Purkinje cell (primary cell): Measurements from ENCODE around the gene MLX. TPM values are rescaled to one million over a fixed set of nuclear protein-coding genes. Genes with fewer than 3 reads are reported as not detected.

Experiments
- polyA plus RNA-seq: library from polyadenylated mRNA; unstranded; fragments of >200 nt; fragmentation: Nextera tagmentation; gene quantifications from 2 replicates; pipeline ENCODE4 v1.2.1, GENCODE V29; 2014

Gene MLX
- polyA plus RNA-seq = 28.0 and 29.9 TPM in 2 replicates

GRCh38 chr17:42566883-42567573 is at the start of gene MLX:
Gene MLX, plus strand, starts transcription at chr17:42567100. Its CDS starts 25 bp downstream, at chr17:42567125.

GRCh38 chr17:42536048-42536371 is 30.9 kb upstream of the MLX start, which contains the start of gene NAGLU:
Gene NAGLU, plus strand, starts transcription at chr17:42536241. Its CDS starts 32 bp downstream, at chr17:42536273.

GRCh38 chr17:42552736-42553135 is 14.2 kb upstream of the MLX start, which contains the start of gene HSD17B1:
Gene HSD17B1, plus strand, starts transcription at chr17:42552923. Its CDS starts 11 bp downstream, at chr17:42552934.

GRCh38 chr17:42561897-42562387 is 5.0 kb upstream of the MLX start, which contains the start of gene COASY:
Gene COASY, plus strand, starts transcription at chr17:42562148. Its CDS starts 475 bp downstream, at chr17:42562623.

GRCh38 chr17:42577532-42578281 is 10.8 kb downstream of the MLX start, which contains the start of gene PSMC3IP:
Gene PSMC3IP, minus strand, starts transcription at chr17:42577729. Its CDS starts 43 bp downstream, at chr17:42577686.

GRCh38 chr17:42609182-42609813 is 42.4 kb downstream of the MLX start, which contains the start of the genes RETREG3 and TUBG1:
Gene RETREG3, minus strand, starts transcription at chr17:42609374. Its CDS starts 50 bp downstream, at chr17:42609324.
Gene TUBG1, plus strand, starts transcription at chr17:42609683. Its CDS starts 55 bp downstream, at chr17:42609738.

Other genes starting within 250 kb of the MLX start
- gene STAT3, start 178.7 kb upstream of the MLX start, polyA plus RNA-seq = 9.3 and 9.4 TPM in 2 replicates
- gene CAVIN1, start 143.8 kb upstream of the MLX start, polyA plus RNA-seq = 0.17 and 0.29 TPM in 2 replicates
- 279 and 330 TPM in 2 replicates for gene ATP6V0A1, start 108.2 kb upstream of the MLX start, polyA plus RNA-seq
- 0.69 TPM in 1 of 2 replicates, not detected in the other for gene NAGLU, start 30.9 kb upstream of the MLX start, polyA plus RNA-seq
- 0.32 and 0.83 TPM in 2 replicates for gene HSD17B1, start 14.2 kb upstream of the MLX start, polyA plus RNA-seq
- 11.2 and 11.7 TPM in 2 replicates for gene COASY, start 5.0 kb upstream of the MLX start, polyA plus RNA-seq
- 6.4 TPM in 1 of 2 replicates, not detected in the other for gene PSMC3IP, start 10.6 kb downstream of the MLX start, polyA plus RNA-seq
- gene RETREG3, start 42.3 kb downstream of the MLX start, polyA plus RNA-seq = 3.6 and 4.2 TPM in 2 replicates
- 24.6 and 29.5 TPM in 2 replicates for gene TUBG1, start 42.6 kb downstream of the MLX start, polyA plus RNA-seq
- gene TUBG2, start 92.2 kb downstream of the MLX start, polyA plus RNA-seq = 15.4 and 23.9 TPM in 2 replicates
- 0.40 TPM in 1 of 2 replicates, not detected in the other for gene PLEKHH3, start 109.9 kb downstream of the MLX start, polyA plus RNA-seq
- gene CCR10, start 114.7 kb downstream of the MLX start, polyA plus RNA-seq = 0.48 TPM in 1 of 2 replicates, not detected in the other
- gene CNTNAP1, start 115.4 kb downstream of the MLX start, polyA plus RNA-seq = 6.8 and 11.4 TPM in 2 replicates
- gene EZH1, start 177.9 kb downstream of the MLX start, polyA plus RNA-seq = 49.6 and 72.0 TPM in 2 replicates
- 0.64 TPM in 1 of 2 replicates, not detected in the other for gene RAMP2, start 194.1 kb downstream of the MLX start, polyA plus RNA-seq
- gene VPS25, start 206.3 kb downstream of the MLX start, polyA plus RNA-seq = 55.2 and 81.1 TPM in 2 replicates
- gene WNK4, start 213.5 kb downstream of the MLX start, polyA plus RNA-seq = 0.20 TPM in 2 replicates
- gene COA3, start 231.6 kb downstream of the MLX start, polyA plus RNA-seq = 578 and 642 TPM in 2 replicates
- gene CNTD1, start 231.8 kb downstream of the MLX start, polyA plus RNA-seq = 2.1 and 4.4 TPM in 2 replicates